Measurements from ENCODE around the gene ZNF107. TPM values are rescaled to one million over a fixed set of nuclear protein-coding genes. Genes with fewer than 3 reads are reported as not detected.

ZNF107 gene
- total RNA-seq, 1 donor from 2014 or later, result 5.9 TPM

GRCh38 chr7:64642875-64643274 is 23.1 kb upstream of the ZNF107 start:
- no peak for TF ChIP-seq CTCF (conservative IDR thresholded peaks at IDR 0.05; ENCODE audit: low read depth, low read length)
- DNase-seq (ENCODE audit: low read depth), result no peak
- no peak overlapping the region for H3K4me3 ChIP-seq (ENCODE audit: low read depth, low read length)

- TF ChIP-seq CTCF (conservative IDR thresholded peaks at IDR 0.05; ENCODE audit: low read depth, low read length), result no peak
- DNase-seq (ENCODE audit: low read depth), result no peak
- H3K4me3 ChIP-seq (ENCODE audit: low read depth, low read length), result no peak overlapping the region
Measured at GRCh38 chr7:64643566-64643965, 22.4 kb upstream of the ZNF107 start.

GRCh38 chr7:64651203-64651602 is 14.7 kb upstream of the ZNF107 start:
- TF ChIP-seq CTCF (conservative IDR thresholded peaks at IDR 0.05; ENCODE audit: low read depth, low read length), result no peak
- H3K4me3 ChIP-seq (ENCODE audit: low read depth, low read length), result no peak overlapping the region
- DNase-seq (ENCODE audit: low read depth), result no peak

GRCh38 chr7:64651632-64652165 is 14.2 kb upstream of the ZNF107 start:
- H3K4me3 ChIP-seq (ENCODE audit: low read depth, low read length), result no peak overlapping the region
- TF ChIP-seq CTCF (conservative IDR thresholded peaks at IDR 0.05; ENCODE audit: low read depth, low read length), result no peak
- no peak for DNase-seq (ENCODE audit: low read depth)

- no peak for TF ChIP-seq CTCF (conservative IDR thresholded peaks at IDR 0.05; ENCODE audit: low read depth, low read length)
- DNase-seq (ENCODE audit: low read depth), result no peak
- no peak overlapping the region for H3K4me3 ChIP-seq (ENCODE audit: low read depth, low read length)
Measured at GRCh38 chr7:64653721-64654401, 12.1 kb upstream of the ZNF107 start.

- no peak overlapping the region for H3K4me3 ChIP-seq (ENCODE audit: low read depth, low read length)
- no peak for TF ChIP-seq CTCF (conservative IDR thresholded peaks at IDR 0.05; ENCODE audit: low read depth, low read length)
- DNase-seq (ENCODE audit: low read depth), result no peak
Measured at GRCh38 chr7:64654796-64655548, 11.0 kb upstream of the ZNF107 start.

Measured in epithelial cell of proximal tubule (primary cell).